ENCODE data around the gene ACSF2.

Gene ACSF2

GRCh38 chr17:50447870-50448595, 22.0 kb downstream of the ACSF2 start:
- Histone ChIP-seq H3K27me3 (ENCODE audit: low read length) (no peaks in the 10 kb centered on the region), H2AFZ (ENCODE audit: low read depth, low read length, severe bottlenecking) (no peak overlapping the region), H3K4me2 (ENCODE audit: low read depth, low read length, poor library complexity, severe bottlenecking) (no peak overlapping the region), H3F3A (ENCODE audit: insufficient read depth) (no peaks in the 10 kb centered on the region), H4K20me1 (ENCODE audit: low read depth, low read length) (no peaks in the 10 kb centered on the region), H3K36me3 (ENCODE audit: low read length) (no peaks in the 10 kb centered on the region), H3K27ac (ENCODE audit: low read depth, low read length) (no peak overlapping the region), H3K9me3 (ENCODE audit: insufficient read depth, low read length) (no peaks in the 10 kb centered on the region), H3K79me2 (ENCODE audit: insufficient read depth, low read length) (no peaks in the 10 kb centered on the region), H3K4me3 (ENCODE audit: insufficient read depth, low read length, poor library complexity, severe bottlenecking) (no peak overlapping the region), H3K9ac (ENCODE audit: low read length) (no peak overlapping the region), H3K9me2 (replicated peaks; ENCODE audit: insufficient read depth, low read length) (no peaks in the 10 kb centered on the region)
- no peak for TF ChIP-seq EZH2phosphoT487 (conservative IDR thresholded peaks at IDR 0.05; ENCODE audit: low read length)
- TF ChIP-seq CTCF (IDR thresholded peaks at IDR 0.05; ENCODE audit: insufficient read depth, low read length, poor library complexity, severe bottlenecking) = no peak

GRCh38 chr17:50448643-50449042, 22.6 kb downstream of the ACSF2 start:
- TF ChIP-seq CTCF (IDR thresholded peaks at IDR 0.05; ENCODE audit: insufficient read depth, low read length, poor library complexity, severe bottlenecking) (no peak), EZH2phosphoT487 (conservative IDR thresholded peaks at IDR 0.05; ENCODE audit: low read length) (no peak)
- no peak overlapping the region for H3K9ac ChIP-seq (ENCODE audit: low read length)
- H3K4me2 ChIP-seq (ENCODE audit: low read depth, low read length, poor library complexity, severe bottlenecking) = no peak overlapping the region

GRCh38 chr17:50451943-50452629, 26.1 kb downstream of the ACSF2 start:
- H3K9ac ChIP-seq (ENCODE audit: low read length) = no peak overlapping the region
- TF ChIP-seq EZH2phosphoT487 (conservative IDR thresholded peaks at IDR 0.05; ENCODE audit: low read length) = no peak
- TF ChIP-seq CTCF (IDR thresholded peaks at IDR 0.05; ENCODE audit: insufficient read depth, low read length, poor library complexity, severe bottlenecking) = no peak
- no peak overlapping the region for H3K27ac ChIP-seq (ENCODE audit: low read depth, low read length)
- no peaks in the 10 kb centered on the region for H3K9me3 ChIP-seq (ENCODE audit: insufficient read depth, low read length)
- no peaks in the 10 kb centered on the region for H3K79me2 ChIP-seq (ENCODE audit: insufficient read depth, low read length)
- no peaks in the 10 kb centered on the region for H3K36me3 ChIP-seq (ENCODE audit: low read length)
- H3K9me2 ChIP-seq (replicated peaks; ENCODE audit: insufficient read depth, low read length) = no peaks in the 10 kb centered on the region
- no peak overlapping the region for H3K4me3 ChIP-seq (ENCODE audit: insufficient read depth, low read length, poor library complexity, severe bottlenecking)
- H3K4me2 ChIP-seq (ENCODE audit: low read depth, low read length, poor library complexity, severe bottlenecking) = no peak overlapping the region
- H3K27me3 ChIP-seq (ENCODE audit: low read length) = no peaks in the 10 kb centered on the region
- H4K20me1 ChIP-seq (ENCODE audit: low read depth, low read length) = no peaks in the 10 kb centered on the region
- H3F3A ChIP-seq (ENCODE audit: insufficient read depth) = no peaks in the 10 kb centered on the region
- no peak overlapping the region for H2AFZ ChIP-seq (ENCODE audit: low read depth, low read length, severe bottlenecking)

More at GRCh38 chr17:50448643-50449042, 22.6 kb downstream of the ACSF2 start:
- no peaks in the 10 kb centered on the region for H3K9me2 ChIP-seq (replicated peaks; ENCODE audit: insufficient read depth, low read length)
- no peak overlapping the region for H3K4me3 ChIP-seq (ENCODE audit: insufficient read depth, low read length, poor library complexity, severe bottlenecking)
- no peaks in the 10 kb centered on the region for H3F3A ChIP-seq (ENCODE audit: insufficient read depth)
- H3K9me3 ChIP-seq (ENCODE audit: insufficient read depth, low read length) = no peaks in the 10 kb centered on the region
- no peaks in the 10 kb centered on the region for H4K20me1 ChIP-seq (ENCODE audit: low read depth, low read length)
- no peak overlapping the region for H3K27ac ChIP-seq (ENCODE audit: low read depth, low read length)
- H3K79me2 ChIP-seq (ENCODE audit: insufficient read depth, low read length) = no peaks in the 10 kb centered on the region
- no peaks in the 10 kb centered on the region for H3K36me3 ChIP-seq (ENCODE audit: low read length)
- no peaks in the 10 kb centered on the region for H3K27me3 ChIP-seq (ENCODE audit: low read length)
- no peak overlapping the region for H2AFZ ChIP-seq (ENCODE audit: low read depth, low read length, severe bottlenecking)

Data from SU-DHL-6 (cell line).